ENCODE measurements around the gene PDLIM3. TPM values are rescaled to one million over a fixed set of nuclear protein-coding genes. Genes with fewer than 3 reads are reported as not detected.
A peak's percentile ranks its signal among the peaks of the same experiment; 100 is the strongest.
"Not testable (repeated sequence)": the region's sequence is repeated elsewhere in the genome, so short reads cannot be mapped to it uniquely, and the experiment has no call there.

PDLIM3 gene
- polyA plus RNA-seq, 1 of the 3 experiments (the other 2 are of a cell fraction): 0.08 TPM

- no peaks in the 10 kb centered on the region for H3F3A ChIP-seq (replicated peaks; ENCODE audit: insufficient read depth)
- no peaks in the 10 kb centered on the region for H4K20me1 ChIP-seq (ENCODE audit: insufficient read depth)
- no peaks in the 10 kb centered on the region for H3K9me2 ChIP-seq
- TF ChIP-seq PBX3 (IDR thresholded peaks at IDR 0.05): no peak
- TF ChIP-seq JUND (IDR thresholded peaks at IDR 0.05): no peak
- TF ChIP-seq TAF1 (IDR thresholded peaks at IDR 0.05; ENCODE audit: borderline replicate concordance, low read depth, low read length): no peak
- no peak for TF ChIP-seq IRF3 (IDR thresholded peaks at IDR 0.05; ENCODE audit: low read depth, low read length)
- H3K27ac ChIP-seq (ENCODE audit: low read depth in 2 of 2, low read length in 1 of 2): no peak overlapping the region
- DNase-seq: no peak
- no peaks in the 10 kb centered on the region for H3K79me2 ChIP-seq (ENCODE audit: insufficient read depth)
- H3K4me1 ChIP-seq (ENCODE audit: control insufficient read depth in 1 of 2, insufficient read depth in 2 of 2, low read depth in 1 of 2, low read length in 1 of 2): peaks cover 0 to 11% of the 10 kb centered on the region in 2 experiments; a peak in 1 of 4 replicates
- H3K4me3 ChIP-seq (ENCODE audit: low read depth in 2 of 2, low read length in 1 of 2): no peak overlapping the region
- H3K27me3 ChIP-seq (ENCODE audit: insufficient read depth): peaks cover 14% of the 10 kb centered on the region; the same call in 1 of the 2 replicates
- H3K36me3 ChIP-seq (replicated peaks in 1 of 2; ENCODE audit: control insufficient read depth in 1 of 2, insufficient read depth in 2 of 2, low read length in 1 of 2): no peaks in the 10 kb centered on the region
- no peaks in the 10 kb centered on the region for H3K9me3 ChIP-seq
- H2AFZ ChIP-seq (ENCODE audit: low read depth): no peak overlapping the region
- ChIA-PET CTCF (interaction anchor here (1.4 kb wide), 1 partner anchor 65 kb away, joined by 5 read pairs; no protein-coding TSS in a partner anchor), POLR2A (no interaction called here)
- no peak overlapping the region for H3K4me2 ChIP-seq
- 83% methylated on average over 6 of the region's 6 CpGs for WGBS (ENCODE audit: low lambda C conversion rate)
- no peak overlapping the region for H3K9ac ChIP-seq
These were observed 2.4 kb downstream of the PDLIM3 start for GRCh38 chr4:185532795-185533324.

- H3K4me2 ChIP-seq: no peak overlapping the region
- WGBS (ENCODE audit: low lambda C conversion rate): 78% methylated on average over 7 of the region's 7 CpGs
- H3K27me3 ChIP-seq (ENCODE audit: insufficient read depth): peaks cover 14% of the 10 kb centered on the region; the same call in 1 of the 2 replicates
- no peak for TF ChIP-seq TCF12 (IDR thresholded peaks at IDR 0.05)
- TF ChIP-seq IRF3 (IDR thresholded peaks at IDR 0.05; ENCODE audit: low read depth, low read length): no peak
- TF ChIP-seq SIN3A (IDR thresholded peaks at IDR 0.05; ENCODE audit: borderline replicate concordance, low read depth, low read length): no peak
- no peak for TF ChIP-seq EP300 (IDR thresholded peaks at IDR 0.05; ENCODE audit: borderline replicate concordance in 1 of 2, low read depth in 1 of 2, low read length in 1 of 2)
- TF ChIP-seq GABPA (IDR thresholded peaks at IDR 0.05; ENCODE audit: low read depth): no peak
- peak; percentile 16 for DNase-seq
- ChIA-PET CTCF (no interaction called here), POLR2A (no interaction called here)
- no peaks in the 10 kb centered on the region for H3F3A ChIP-seq (replicated peaks; ENCODE audit: insufficient read depth)
- no peak overlapping the region for H3K9ac ChIP-seq
- no peak overlapping the region for H3K4me3 ChIP-seq (ENCODE audit: low read depth in 2 of 2, low read length in 1 of 2)
- no peaks in the 10 kb centered on the region for H3K36me3 ChIP-seq (replicated peaks in 1 of 2; ENCODE audit: control insufficient read depth in 1 of 2, insufficient read depth in 2 of 2, low read length in 1 of 2)
- no peaks in the 10 kb centered on the region for H3K79me2 ChIP-seq (ENCODE audit: insufficient read depth)
- H2AFZ ChIP-seq (ENCODE audit: low read depth): no peak overlapping the region
- H3K9me3 ChIP-seq: no peaks in the 10 kb centered on the region
- no peaks in the 10 kb centered on the region for H3K9me2 ChIP-seq
- H3K4me1 ChIP-seq (ENCODE audit: control insufficient read depth in 1 of 2, insufficient read depth in 2 of 2, low read depth in 1 of 2, low read length in 1 of 2): peaks cover 0 to 11% of the 10 kb centered on the region in 2 experiments; a peak in 1 of 4 replicates
- H4K20me1 ChIP-seq (ENCODE audit: insufficient read depth): no peaks in the 10 kb centered on the region
- no peak overlapping the region for H3K27ac ChIP-seq (ENCODE audit: low read depth in 2 of 2, low read length in 1 of 2)
These were observed 3.0 kb downstream of the PDLIM3 start for GRCh38 chr4:185532293-185532692.

- CTCF ChIA-PET; H3K4me2 ChIP-seq; H3K27ac ChIP-seq (ENCODE audit: low read depth in 2 of 2, low read length in 1 of 2); H3K79me2 ChIP-seq (ENCODE audit: insufficient read depth); H3K9me3 ChIP-seq; H3K9ac ChIP-seq; H3K36me3 ChIP-seq (replicated peaks in 1 of 2; ENCODE audit: control insufficient read depth in 1 of 2, insufficient read depth in 2 of 2, low read length in 1 of 2); POLR2A ChIA-PET; H2AFZ ChIP-seq (ENCODE audit: low read depth); DNase-seq; H3K4me3 ChIP-seq (ENCODE audit: low read depth in 2 of 2, low read length in 1 of 2); H4K20me1 ChIP-seq (ENCODE audit: insufficient read depth); H3K9me2 ChIP-seq; H3F3A ChIP-seq (replicated peaks; ENCODE audit: insufficient read depth): not testable (repeated sequence)
- 84% methylated on average over 11 of the region's 11 CpGs for whole genome bisulfite sequencing (ENCODE audit: low lambda C conversion rate)
- H3K4me1 ChIP-seq (ENCODE audit: control insufficient read depth in 1 of 2, insufficient read depth in 2 of 2, low read depth in 1 of 2, low read length in 1 of 2): peaks cover 0 to 11% of the 10 kb centered on the region in 2 experiments; a peak in 1 of 4 replicates
- peaks cover 14% of the 10 kb centered on the region; the same call in 1 of the 2 replicates for H3K27me3 ChIP-seq (ENCODE audit: insufficient read depth)
These were observed 3.7 kb downstream of the PDLIM3 start for GRCh38 chr4:185531654-185532053.
